Right cardiac atrium (tissue), 5 donors: ENCODE measurements around the gene KMO. TPM values are rescaled to one million over a fixed set of nuclear protein-coding genes. Genes with fewer than 3 reads are reported as not detected.
A peak's percentile ranks its signal among the peaks of the same experiment; 100 is the strongest.

Source experiments
- ATAC-seq, 2 donors: fragments of 200-7000 bp; cut with Tn5 transposase; one replicate each; pipeline versions ENCODE4 v1.8.0 to v1.9.1; 2020; ENCODE audit warnings: moderate library complexity in 2 of 2, mild to moderate bottlenecking in 1 of 2
- DNase-seq, 3 donors: peaks; one replicate each; pipeline ENCODE4 v3.0.0-alpha.2; 2020
- H3K27ac ChIP-seq: one replicate; pipeline ENCODE4 v1.5.1; 2013; ENCODE audit warnings: mild to moderate bottlenecking, low read length, control low read depth, moderate library complexity
- H3K27me3 ChIP-seq: one replicate; pipeline ENCODE4 v1.6.1; 2013; ENCODE audit not compliant: control insufficient read depth, insufficient read depth
- H3K4me1 ChIP-seq: one replicate; pipeline ENCODE4 v1.6.1; 2013; ENCODE audit warnings: low read length; ENCODE audit not compliant: control insufficient read depth, insufficient read depth
- H3K4me3 ChIP-seq: one replicate; pipeline ENCODE4 v1.5.1; 2013; ENCODE audit warnings: low read length, control low read depth
- H3K9me3 ChIP-seq: one replicate; pipeline ENCODE4 v1.6.1; 2013; ENCODE audit warnings: low read length; ENCODE audit not compliant: control insufficient read depth
- WGBS: extraction: QIAGEN DNeasy Blood & Tissue Kit; methylation state at CpG from one replicate; pipeline ENCODE4 v1.1.7; 2013; 5-methylcytosine and 5-hydroxymethylcytosine counted together
- intact Hi-C, 4 donors: fragments of 100-400 bp; cut with DNase I; formaldehyde crosslinking; loops; one replicate each; pipeline versions ENCODE4 v1.11.0 to v1.14.0; 2022 to 2023
- polyA plus RNA-seq: library from polyadenylated mRNA; stranded (reverse); fragments of 200-250 nt; gene quantifications from one replicate; pipeline ENCODE4 v1.2.3, GENCODE V29; 2013
- total RNA-seq, 4 donors: library from RNA; stranded (reverse); fragmentation: NEBNext Ultra II Directional; extraction: Animal tissue kit (Norgen Biotek cat#: 25700); gene quantifications; one replicate each; pipeline ENCODE4 v1.2.1, GENCODE V29; 2021
- donor health status: healthy with polysubstance abuse.
- donor health status: DM: no; HTN: yes; CAD: no.
- donor health status: DM: no; HTN: no; CAD: no.
- donor health status: DM: no; HTN: yes; CAD: no; lungs with severe emphysema.
- donor health status: DM: yes; HTN: yes; CAD: no.

Gene KMO
- total and polyA plus RNA-seq, 5 donors, result 0.29 to 1.5 (median 0.65) TPM

DNA sequence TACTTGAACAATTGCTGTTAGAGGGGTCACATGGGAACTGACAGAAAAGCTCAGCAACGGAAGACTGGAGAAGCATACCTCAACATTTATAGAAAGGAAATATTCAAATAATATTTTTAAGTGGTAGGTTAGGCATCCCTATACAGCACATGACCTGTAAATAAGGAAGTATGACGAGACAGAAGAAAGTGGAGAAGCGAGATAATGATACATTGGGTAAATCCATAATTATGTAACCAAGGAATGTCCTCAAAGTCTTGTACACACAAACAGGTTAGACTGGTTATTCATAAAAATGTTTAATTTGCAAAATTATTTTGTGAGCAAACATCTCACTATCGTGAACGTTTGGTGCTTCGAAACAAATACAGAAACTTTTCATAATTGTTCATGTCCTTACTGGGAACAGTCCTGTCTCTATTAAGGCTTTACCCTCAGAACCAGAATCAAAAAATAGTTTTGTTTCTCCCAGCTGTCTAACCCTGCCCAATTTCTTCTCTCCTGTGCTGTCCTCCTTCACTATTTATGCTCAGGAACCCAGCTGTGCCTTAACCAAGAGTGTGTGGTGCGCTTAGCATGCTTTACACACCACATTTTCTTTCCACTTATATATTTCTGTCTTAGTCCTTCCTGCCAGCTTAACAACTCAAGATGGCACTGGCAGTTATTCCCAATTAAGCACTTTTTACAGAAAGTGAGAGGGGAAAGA, 10.2 kb downstream of the KMO start:
- H3K9me3 ChIP-seq, result no peaks in the 10 kb centered on the region
- ATAC-seq, result no peak
- no peak for DNase-seq
- 79% methylated on average over 7 of the region's 7 CpGs for WGBS
- no peaks in the 10 kb centered on the region for H3K4me1 ChIP-seq
- intact Hi-C loops, result no loop called here
- H3K4me3 ChIP-seq, result no peak overlapping the region
- H3K27ac ChIP-seq, result no peak overlapping the region
- H3K27me3 ChIP-seq, result no peaks in the 10 kb centered on the region

DNA sequence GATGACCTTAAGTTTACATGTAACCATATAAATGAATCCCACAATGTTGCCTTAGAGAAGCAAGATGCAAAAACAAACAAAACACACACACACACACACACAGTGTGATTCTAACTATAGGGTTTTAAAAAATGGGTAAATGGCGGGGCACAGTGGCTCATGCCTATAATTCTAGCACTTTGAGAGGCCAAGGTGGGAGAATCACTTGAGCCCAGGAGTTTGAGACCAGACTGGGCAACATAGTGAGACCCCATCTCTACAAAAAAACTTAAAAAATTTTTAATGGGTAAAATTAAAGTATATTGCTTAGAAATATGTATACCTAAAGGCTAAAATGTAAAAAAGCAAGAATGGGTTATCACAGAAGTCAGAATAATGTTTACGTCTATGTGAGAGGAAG, 15.8 kb downstream of the KMO start:
- Histone ChIP-seq H3K4me3 (no peak overlapping the region), H3K27ac (no peak overlapping the region), H3K9me3 (no peaks in the 10 kb centered on the region), H3K27me3 (no peaks in the 10 kb centered on the region), H3K4me1 (no peaks in the 10 kb centered on the region)
- no peak for DNase-seq
- ATAC-seq, result no peak
- intact Hi-C loops, result no loop called here
- 45% methylated on average over 2 of the region's 2 CpGs for WGBS

DNA sequence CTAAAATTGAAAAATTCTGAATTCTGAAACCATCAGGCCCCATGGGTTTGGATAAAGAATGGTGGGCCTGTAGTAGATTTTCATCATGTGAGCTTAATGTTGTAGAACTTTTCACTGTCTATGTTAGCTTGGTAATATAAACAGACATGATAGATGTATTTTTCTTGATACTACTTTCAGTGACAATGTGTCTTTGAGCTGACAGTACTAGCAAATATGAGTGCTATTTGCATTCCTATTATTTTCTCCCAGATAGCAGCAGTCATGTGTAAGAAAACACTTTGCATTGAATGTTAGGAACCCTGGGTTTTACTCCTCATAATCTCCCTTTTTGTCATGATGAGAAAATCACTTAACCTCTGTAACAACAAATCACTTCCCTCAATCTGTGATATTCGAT, 18.1 kb downstream of the KMO start:
- Histone ChIP-seq H3K27me3 (no peaks in the 10 kb centered on the region), H3K4me3 (no peak overlapping the region), H3K4me1 (no peaks in the 10 kb centered on the region), H3K27ac (no peak overlapping the region), H3K9me3 (no peaks in the 10 kb centered on the region)
- no peak for ATAC-seq
- 74% methylated on average over 1 of the region's 1 CpG for WGBS
- DNase-seq, result no peak
- intact Hi-C loops, result no loop called here

DNA sequence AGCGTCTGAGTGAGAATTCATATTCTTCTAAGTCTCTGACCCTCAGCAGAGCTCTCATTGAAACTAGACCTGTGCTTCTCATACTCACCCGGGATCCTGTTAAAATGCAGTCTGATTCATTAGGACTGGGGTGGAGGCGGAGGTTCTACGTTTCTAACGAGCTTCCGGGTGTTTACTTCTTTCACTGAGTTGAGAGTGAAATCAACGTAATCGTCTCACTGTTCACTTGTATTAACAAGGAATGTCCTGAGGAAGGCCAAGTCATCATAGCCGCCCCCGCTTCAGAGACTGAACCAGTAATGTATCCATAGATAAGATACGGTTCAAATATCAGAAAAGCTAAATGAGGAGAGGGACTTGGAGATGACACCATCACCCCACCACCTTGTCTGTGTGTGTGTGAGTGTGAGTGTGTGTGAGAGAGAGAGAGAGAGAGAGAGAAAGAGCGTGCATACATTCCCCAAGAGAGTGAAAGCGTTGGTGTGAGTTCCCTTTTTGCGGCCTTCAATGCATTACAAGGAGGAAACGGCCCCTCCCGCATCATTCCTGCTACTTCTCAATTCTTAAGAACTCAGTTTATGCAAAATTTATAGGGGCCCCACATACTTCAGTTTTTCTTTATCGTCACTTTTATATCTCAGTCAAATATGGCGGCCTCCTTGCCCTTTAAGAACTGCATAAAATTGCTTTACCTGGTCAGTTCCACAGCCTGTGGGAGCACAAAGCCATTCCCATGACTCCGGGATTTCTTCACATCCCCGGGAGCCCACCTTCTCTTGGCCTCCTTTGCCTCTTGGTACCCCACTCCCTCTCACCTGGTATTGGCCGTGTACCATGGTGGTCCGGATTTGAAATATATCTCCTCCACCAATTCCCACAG, 19.8 kb downstream of the KMO start:
- WGBS, result 56% methylated on average over 22 of the region's 22 CpGs
- peak overlapping the region; percentile 32 for H3K4me3 ChIP-seq
- no peaks in the 10 kb centered on the region for H3K27me3 ChIP-seq
- ATAC-seq, result peak; percentile 47 to 57
- no peaks in the 10 kb centered on the region for H3K9me3 ChIP-seq
- intact Hi-C loops, result no loop called here
- no peak overlapping the region for H3K27ac ChIP-seq
- H3K4me1 ChIP-seq, result no peaks in the 10 kb centered on the region
- DNase-seq, result peak in 2 of 3 donors; percentile 35 to 68

DNA sequence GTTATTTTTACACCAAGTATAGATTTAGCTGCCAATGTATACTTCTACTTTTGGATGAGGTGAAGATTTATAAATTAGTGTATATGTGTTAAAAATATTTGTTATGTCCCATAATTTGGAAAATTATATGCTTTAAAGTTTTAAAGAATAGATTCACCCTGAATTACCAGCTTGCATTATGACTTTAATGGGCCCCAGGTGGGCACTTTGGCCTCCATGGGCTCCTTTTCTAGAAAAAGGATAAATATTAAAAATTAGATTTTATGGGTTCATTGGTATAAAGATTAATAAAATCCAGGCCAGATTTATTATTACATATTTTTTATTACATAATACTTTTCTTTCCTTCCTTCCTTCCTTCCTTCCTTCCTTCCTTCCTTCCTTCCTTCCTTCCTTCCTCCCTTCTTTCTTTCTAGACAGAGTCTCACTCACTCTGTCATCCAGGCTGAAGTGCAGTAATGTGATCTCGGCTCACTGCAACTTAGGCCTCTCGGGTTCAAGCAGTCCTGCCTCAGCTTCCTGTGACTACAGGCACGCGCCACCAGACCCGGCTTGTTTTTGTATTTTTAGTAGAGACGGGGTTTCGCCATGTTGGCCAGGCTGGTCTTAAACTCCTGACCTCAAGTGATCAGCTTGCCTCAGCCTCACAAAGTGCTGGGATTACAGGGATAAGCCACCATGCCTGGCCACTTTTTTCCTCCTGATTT, 21.9 kb downstream of the KMO start:
- DNase-seq, result no peak
- Histone ChIP-seq H3K4me3 (no peak overlapping the region), H3K27me3 (no peaks in the 10 kb centered on the region), H3K27ac (no peak overlapping the region), H3K9me3 (no peaks in the 10 kb centered on the region), H3K4me1 (no peaks in the 10 kb centered on the region)
- 79% methylated on average over 7 of the region's 7 CpGs for WGBS
- ATAC-seq, result no peak
- intact Hi-C loops, result no loop called here

DNA sequence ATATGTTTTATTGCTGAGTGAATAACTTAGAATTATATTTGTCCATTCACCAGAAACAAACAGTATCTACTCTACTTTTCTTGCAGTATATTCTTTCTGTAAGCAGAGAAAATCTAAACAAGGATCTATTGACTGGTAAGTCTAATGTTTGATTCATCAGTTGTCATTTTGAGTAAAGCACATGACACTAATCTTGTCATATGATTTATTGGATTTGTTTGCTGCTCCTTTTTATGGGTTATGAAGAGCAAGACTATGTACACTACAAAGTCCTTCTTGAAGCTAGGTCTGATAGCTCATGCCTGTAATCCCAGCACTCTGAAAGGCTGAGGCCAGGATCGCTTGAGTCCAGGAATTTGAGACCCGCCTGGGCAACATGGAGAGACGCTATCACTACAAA, 23.3 kb downstream of the KMO start:
- DNase-seq (no peak), ATAC-seq (no peak)
- H3K27me3 ChIP-seq, result no peaks in the 10 kb centered on the region
- no peaks in the 10 kb centered on the region for H3K9me3 ChIP-seq
- 90% methylated on average over 3 of the region's 3 CpGs for WGBS
- no peak overlapping the region for H3K27ac ChIP-seq
- H3K4me1 ChIP-seq, result no peaks in the 10 kb centered on the region
- no peak overlapping the region for H3K4me3 ChIP-seq
- intact Hi-C loops, result no loop called here

DNA sequence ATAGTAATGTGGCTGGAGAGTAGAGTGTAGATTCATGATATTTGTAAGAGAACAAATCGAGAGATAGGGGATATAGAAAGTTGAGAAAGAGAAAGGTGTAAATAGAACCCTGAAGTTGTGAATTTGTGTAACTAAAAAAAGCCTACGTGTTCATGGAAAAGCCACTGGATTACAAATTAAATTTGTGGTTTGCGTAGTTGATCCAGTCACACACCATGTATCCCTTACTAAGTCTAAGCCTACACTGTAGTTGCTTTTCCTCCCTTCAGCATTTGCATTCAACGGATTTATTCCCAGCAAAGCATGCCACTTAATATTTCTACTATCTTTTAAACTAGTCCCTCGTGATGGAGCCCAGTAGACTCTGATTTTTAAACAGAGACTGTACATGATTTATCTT, 24.9 kb downstream of the KMO start:
- Histone ChIP-seq H3K27me3 (no peaks in the 10 kb centered on the region), H3K9me3 (no peaks in the 10 kb centered on the region), H3K27ac (no peak overlapping the region), H3K4me3 (no peak overlapping the region), H3K4me1 (no peaks in the 10 kb centered on the region)
- DNase-seq, result no peak
- intact Hi-C loops, result no loop called here
- 80% methylated on average over 5 of the region's 5 CpGs for WGBS
- no peak for ATAC-seq

DNA sequence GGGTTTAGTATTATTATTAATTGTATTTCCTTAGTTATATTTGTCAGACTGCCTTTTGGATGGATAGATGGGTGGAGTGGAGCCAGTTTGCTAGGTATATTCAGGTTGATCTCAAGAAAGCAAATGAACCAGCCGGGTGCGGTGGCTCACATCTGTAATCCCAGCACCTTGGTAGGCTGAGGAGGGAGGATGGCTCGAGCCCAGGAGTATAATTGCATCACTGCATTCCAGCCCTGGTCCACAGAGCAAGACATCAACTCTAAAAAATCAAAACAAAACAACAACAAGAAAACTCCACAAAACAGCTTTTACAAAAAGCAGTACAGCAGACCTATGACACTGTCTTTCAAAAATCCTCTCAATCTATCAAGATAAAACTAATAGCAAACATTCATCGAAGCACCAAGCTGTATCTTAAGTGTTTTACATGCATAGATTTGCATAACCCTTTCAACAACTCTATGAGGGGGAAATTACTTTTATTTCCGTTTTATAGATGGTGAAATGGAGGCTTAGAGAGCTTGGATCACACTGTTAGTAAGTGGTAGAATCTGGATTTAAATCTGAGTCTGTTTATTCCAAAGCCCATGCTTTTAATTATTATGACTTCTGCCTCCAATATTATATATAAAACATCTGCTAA, 25.5 kb downstream of the KMO start:
- DNase-seq (no peak), ATAC-seq (no peak)
- Histone ChIP-seq H3K4me3 (no peak overlapping the region), H3K4me1 (no peaks in the 10 kb centered on the region), H3K27me3 (no peaks in the 10 kb centered on the region), H3K9me3 (no peaks in the 10 kb centered on the region), H3K27ac (no peak overlapping the region)
- intact Hi-C loops, result no loop called here
- WGBS, result 70% methylated on average over 5 of the region's 5 CpGs

DNA sequence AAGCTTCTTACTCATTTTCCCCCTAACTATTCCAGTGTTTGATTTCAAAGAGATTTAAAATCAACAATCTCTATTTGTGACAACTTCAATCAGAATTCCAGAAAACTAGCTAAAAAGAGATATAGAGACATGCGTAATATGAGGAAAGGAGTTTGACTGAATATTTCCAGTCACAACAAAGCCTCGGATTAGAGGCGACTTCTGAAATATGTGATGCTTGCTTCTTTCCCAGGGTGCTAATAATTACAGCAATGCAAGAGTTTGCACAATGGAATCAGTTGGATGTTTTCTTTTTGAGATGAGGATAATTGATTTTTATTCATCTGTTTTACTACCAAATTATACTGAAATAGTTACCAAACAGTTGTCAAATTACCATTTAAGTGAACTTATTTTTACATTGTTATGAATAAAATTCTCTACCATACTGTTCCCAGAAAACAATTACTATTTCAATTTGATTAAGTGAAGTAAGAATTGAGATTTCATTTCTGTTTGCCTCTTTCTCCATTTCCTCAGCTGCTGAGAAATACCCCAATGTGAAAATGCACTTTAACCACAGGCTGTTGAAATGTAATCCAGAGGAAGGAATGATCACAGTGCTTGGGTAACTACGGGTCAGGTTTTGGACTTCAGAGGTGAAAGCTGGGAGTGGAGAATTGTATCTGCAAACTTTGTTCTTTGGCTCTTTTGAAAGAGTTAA, 28.1 kb downstream of the KMO start:
- WGBS, result 80% methylated on average over 4 of the region's 4 CpGs
- DNase-seq, result no peak
- Histone ChIP-seq H3K4me3 (no peak overlapping the region), H3K27me3 (no peaks in the 10 kb centered on the region), H3K27ac (no peak overlapping the region), H3K9me3 (no peaks in the 10 kb centered on the region), H3K4me1 (no peaks in the 10 kb centered on the region)
- ATAC-seq, result no peak
- intact Hi-C loops, result no loop called here

DNA sequence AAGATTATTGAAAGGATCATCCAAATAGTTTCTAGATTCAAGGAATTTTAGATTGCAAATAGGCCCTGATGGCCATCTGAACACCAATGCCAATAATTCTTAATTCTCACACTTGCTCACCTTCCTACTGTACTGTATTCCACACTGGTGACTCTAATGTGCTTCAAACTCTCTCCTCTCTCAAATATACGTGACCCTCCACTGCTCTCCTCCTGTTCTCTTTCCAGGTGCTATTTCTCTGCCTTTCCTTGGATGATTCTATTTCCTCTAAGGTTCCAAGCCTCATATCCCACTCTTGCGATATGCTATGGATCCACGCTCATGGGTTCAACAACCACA, 28.6 kb downstream of the KMO start:
- Histone ChIP-seq H3K27me3 (no peaks in the 10 kb centered on the region), H3K4me3 (no peak overlapping the region), H3K9me3 (no peaks in the 10 kb centered on the region), H3K27ac (no peak overlapping the region), H3K4me1 (no peaks in the 10 kb centered on the region)
- ATAC-seq (no peak), DNase-seq (no peak)
- 87% methylated on average over 3 of the region's 3 CpGs for WGBS
- intact Hi-C loops, result no loop called here
